Stimulated activated CD4-positive, alpha-beta T cell treated with anti-CD3 and anti-CD28 coated beads, Interleukin-4, amount 100 ng/mL, for 24 hours (primary cell): ENCODE data around the gene PLCB1.

Source experiments
- DNase-seq: peaks from one replicate; pipeline ENCODE4 v3.0.0-alpha.2; 2020

PLCB1 gene

GRCh38 chr20:8213270-8213669 lies 81.2 kb downstream of the PLCB1 start:
- no peak for DNase-seq

GRCh38 chr20:8213831-8214587 lies 81.9 kb downstream of the PLCB1 start:
- no peak for DNase-seq

- no peak for DNase-seq
These were observed 83.3 kb downstream of the PLCB1 start for GRCh38 chr20:8215361-8215781.

- DNase-seq: no peak
These were observed 84.5 kb downstream of the PLCB1 start for GRCh38 chr20:8216375-8217200.

- no peak for DNase-seq
These were observed 86.8 kb downstream of the PLCB1 start for GRCh38 chr20:8218861-8219260.

- DNase-seq: no peak
These were observed 87.3 kb downstream of the PLCB1 start for GRCh38 chr20:8219403-8219802.

- no peak for DNase-seq
These were observed 88.7 kb downstream of the PLCB1 start for GRCh38 chr20:8220716-8221115.

GRCh38 chr20:8221887-8222419 lies 89.9 kb downstream of the PLCB1 start:
- no peak for DNase-seq

- no peak for DNase-seq
These were observed 91.2 kb downstream of the PLCB1 start for GRCh38 chr20:8223091-8223870.

GRCh38 chr20:8225658-8226057 lies 93.6 kb downstream of the PLCB1 start:
- no peak for DNase-seq

GRCh38 chr20:8226106-8226505 lies 94.0 kb downstream of the PLCB1 start:
- DNase-seq: no peak

- DNase-seq: no peak
These were observed 95.2 kb downstream of the PLCB1 start for GRCh38 chr20:8227293-8227692.

- DNase-seq: no peak
These were observed 96.2 kb downstream of the PLCB1 start for GRCh38 chr20:8228315-8228714.

- no peak for DNase-seq
These were observed 97.0 kb downstream of the PLCB1 start for GRCh38 chr20:8229090-8229489.

- no peak for DNase-seq
These were observed 99.0 kb downstream of the PLCB1 start for GRCh38 chr20:8231038-8231437.

GRCh38 chr20:8232332-8232731 lies 100.3 kb downstream of the PLCB1 start:
- DNase-seq: no peak

GRCh38 chr20:8234580-8234979 lies 102.5 kb downstream of the PLCB1 start:
- DNase-seq: no peak

- DNase-seq: no peak
These were observed 110.0 kb downstream of the PLCB1 start for GRCh38 chr20:8242066-8242465.

GRCh38 chr20:8242827-8243724 lies 111.0 kb downstream of the PLCB1 start:
- no peak for DNase-seq

GRCh38 chr20:8244637-8245036 lies 112.6 kb downstream of the PLCB1 start:
- no peak for DNase-seq

- DNase-seq: no peak
These were observed 114.1 kb downstream of the PLCB1 start for GRCh38 chr20:8246153-8246552.

GRCh38 chr20:8246716-8247115 lies 114.7 kb downstream of the PLCB1 start:
- no peak for DNase-seq
